AG04449 (cell line): Measurements from ENCODE around the gene JMJD8.

Experiments
- CTCF ChIA-PET: fragments of 350-600 bp; formaldehyde crosslinking; extraction: SDS; loops from one replicate; lab custom pipeline; 2021; ENCODE audit warnings: antibody characterized with exemption; lab: Yijun Ruan, JAX
- POLR2A ChIA-PET: fragments of 400-600, 350-600 bp; formaldehyde crosslinking; extraction: SDS; loops from one replicate; lab custom pipeline; 2020; ENCODE audit warnings: antibody characterized with exemption, inconsistent platforms; lab: Yijun Ruan, JAX
- DNase-seq: peaks from one replicate; pipeline ENCODE4 v3.0.0-alpha.2; 2010; ENCODE audit warnings: low read depth, low spot score
- H3K4me3 ChIP-seq: 2 replicates; pipeline ENCODE4 v1.5.1; 2011; ENCODE audit warnings: low read depth, mild to moderate bottlenecking, control low read depth, low read length
- CTCF ChIP-seq: IDR thresholded peaks from one replicate; pipeline ENCODE4 v1.5.1; 2011; ENCODE audit warnings: mild to moderate bottlenecking, moderate library complexity, low read length, control low read depth, inconsistent platforms; ENCODE audit not compliant: insufficient read depth; ENCODE audit errors: missing control alignments

The JMJD8 gene

GRCh38 chr16:703406-703805, 19.3 kb upstream of the JMJD8 start:
- ChIA-PET CTCF (interaction anchor here (0.8 to 6.6 kb wide), 4 partner anchors 8 to 37 kb away, joined by 3 to 53 read pairs (median 6); partner anchors contain the start of genes ANTKMT and CIAO3), POLR2A (no interaction called here)
- TF ChIP-seq CTCF = no peak
- DNase-seq = no peak
- H3K4me3 ChIP-seq = no peak overlapping the region

GRCh38 chr16:702341-702740, 18.2 kb upstream of the JMJD8 start:
- no peak for TF ChIP-seq CTCF
- DNase-seq = no peak
- ChIA-PET POLR2A (no interaction called here), CTCF (interaction anchor here (1.2 to 6.6 kb wide), 3 partner anchors 9 to 38 kb away, joined by 4 to 53 read pairs (median 6); partner anchors contain the start of gene CIAO3)
- H3K4me3 ChIP-seq = no peak overlapping the region

- ChIA-PET POLR2A (no interaction called here), CTCF (interaction anchor here (1.2 to 6.6 kb wide), 3 partner anchors 8 to 40 kb away, joined by 4 to 53 read pairs (median 6); partner anchors contain the start of gene CIAO3)
- H3K4me3 ChIP-seq = no peak overlapping the region
- no peak for DNase-seq
- no peak for TF ChIP-seq CTCF
Observed at GRCh38 chr16:700684-701584, 16.8 kb upstream of the JMJD8 start.

GRCh38 chr16:698911-699671, 15.0 kb upstream of the JMJD8 start:
- no peak for TF ChIP-seq CTCF
- no peak for DNase-seq
- no peak overlapping the region for H3K4me3 ChIP-seq
- ChIA-PET POLR2A (no interaction called here), CTCF (interaction anchor here (1.2 to 6.6 kb wide), 2 partner anchors 13 to 17 kb away, joined by 4 to 53 read pairs; no protein-coding TSS in a partner anchor)

- TF ChIP-seq CTCF = no peak
- CTCF ChIA-PET = interaction anchor here (0.9 to 1.5 kb wide), 4 partner anchors 15 to 25 kb away, joined by 3 to 6 read pairs (median 4); no protein-coding TSS in a partner anchor
- H3K4me3 ChIP-seq = no peak overlapping the region
- POLR2A ChIA-PET = no interaction called here
- DNase-seq = no peak
Observed at GRCh38 chr16:695355-696089, 11.4 kb upstream of the JMJD8 start.
